Activated CD8-positive, alpha-beta memory T cell treated with anti-CD3 and anti-CD28 coated beads for 4 hours (primary cell): ENCODE data around the gene SLC12A8.

Experiments
- DNase-seq, 2 donors: peaks; one replicate each; pipeline ENCODE4 v3.0.0-alpha.2; 2020; ENCODE audit warnings: low read depth in 2 of 2

SLC12A8 gene, protein sequence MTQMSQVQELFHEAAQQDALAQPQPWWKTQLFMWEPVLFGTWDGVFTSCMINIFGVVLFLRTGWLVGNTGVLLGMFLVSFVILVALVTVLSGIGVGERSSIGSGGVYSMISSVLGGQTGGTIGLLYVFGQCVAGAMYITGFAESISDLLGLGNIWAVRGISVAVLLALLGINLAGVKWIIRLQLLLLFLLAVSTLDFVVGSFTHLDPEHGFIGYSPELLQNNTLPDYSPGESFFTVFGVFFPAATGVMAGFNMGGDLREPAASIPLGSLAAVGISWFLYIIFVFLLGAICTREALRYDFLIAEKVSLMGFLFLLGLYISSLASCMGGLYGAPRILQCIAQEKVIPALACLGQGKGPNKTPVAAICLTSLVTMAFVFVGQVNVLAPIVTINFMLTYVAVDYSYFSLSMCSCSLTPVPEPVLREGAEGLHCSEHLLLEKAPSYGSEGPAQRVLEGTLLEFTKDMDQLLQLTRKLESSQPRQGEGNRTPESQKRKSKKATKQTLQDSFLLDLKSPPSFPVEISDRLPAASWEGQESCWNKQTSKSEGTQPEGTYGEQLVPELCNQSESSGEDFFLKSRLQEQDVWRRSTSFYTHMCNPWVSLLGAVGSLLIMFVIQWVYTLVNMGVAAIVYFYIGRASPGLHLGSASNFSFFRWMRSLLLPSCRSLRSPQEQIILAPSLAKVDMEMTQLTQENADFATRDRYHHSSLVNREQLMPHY

GRCh38 chr3:125212509-125213363 is at the start of gene SLC12A8:
TSS of gene SLC12A8 (minus strand) at chr3:125212748. CDS start at chr3:125211349, 1,399 bp downstream.
- no peak for DNase-seq

DNA sequence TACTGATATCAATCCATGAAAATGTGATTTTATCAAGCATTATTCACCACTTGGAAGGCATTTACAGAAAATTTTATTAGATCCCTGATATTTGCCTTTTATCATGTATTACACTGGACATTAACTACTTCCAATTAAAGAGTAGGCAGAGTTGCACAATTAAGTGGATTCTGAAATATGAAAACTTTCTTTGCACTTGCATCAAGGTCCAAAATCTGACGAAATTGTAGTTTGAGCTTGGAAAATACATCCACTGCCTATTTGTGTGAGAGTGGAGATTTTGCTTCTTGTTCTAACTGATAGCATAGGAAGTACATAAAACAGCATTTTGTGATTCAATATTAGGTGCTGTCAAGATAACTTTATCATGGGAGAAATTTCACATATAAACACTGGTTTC is 49.6 kb upstream of the SLC12A8 start:
- no peak for DNase-seq

DNA sequence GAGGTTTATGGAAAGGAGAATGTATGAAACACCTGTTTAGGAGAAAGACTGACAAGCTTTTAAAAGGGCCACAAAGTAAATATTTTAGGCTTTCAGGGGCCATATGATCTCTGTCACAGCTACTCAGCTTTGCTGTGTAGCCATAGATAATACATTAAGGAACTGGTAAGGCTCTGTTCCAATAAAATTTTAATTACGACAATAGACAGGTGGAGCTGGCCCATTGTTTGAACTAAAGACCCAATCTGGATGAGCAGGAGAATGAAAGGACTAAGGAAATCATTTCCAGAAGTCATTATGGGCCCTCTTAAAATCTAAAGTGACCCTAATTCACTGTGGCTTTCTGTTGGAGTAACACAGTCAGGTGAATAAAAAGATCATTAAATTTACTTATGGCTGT is 48.5 kb upstream of the SLC12A8 start:
- DNase-seq: no peak

- DNase-seq: no peak
Measured at GRCh38 chr3:125260158-125260557, 47.6 kb upstream of the SLC12A8 start.

- DNase-seq: no peak
Measured at GRCh38 chr3:125257536-125257935, 45.0 kb upstream of the SLC12A8 start.

- no peak for DNase-seq
Measured at GRCh38 chr3:125256675-125257074, 44.1 kb upstream of the SLC12A8 start.

DNA sequence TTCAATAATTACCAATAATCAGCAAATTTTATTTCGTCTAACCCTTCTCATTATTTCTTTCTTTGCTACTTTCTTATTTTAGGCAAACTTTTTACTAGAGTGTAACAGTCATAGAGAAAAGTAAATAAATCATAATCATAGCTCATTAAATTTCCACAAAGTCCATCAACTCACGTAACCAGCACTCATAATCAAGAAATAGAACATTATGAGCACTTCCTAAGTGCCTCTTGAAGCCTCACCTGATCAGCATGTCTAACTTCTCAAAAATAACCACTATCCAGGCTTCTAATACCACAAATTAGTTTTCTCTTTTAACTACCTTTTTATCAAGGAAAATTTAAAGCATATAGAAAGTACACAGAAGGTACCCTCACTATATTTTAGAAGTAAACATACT is 38.4 kb upstream of the SLC12A8 start:
- no peak for DNase-seq

GRCh38 chr3:125246237-125246636 is 33.7 kb upstream of the SLC12A8 start:
- DNase-seq: no peak

GRCh38 chr3:125245521-125245920 is 33.0 kb upstream of the SLC12A8 start:
- no peak for DNase-seq

DNA sequence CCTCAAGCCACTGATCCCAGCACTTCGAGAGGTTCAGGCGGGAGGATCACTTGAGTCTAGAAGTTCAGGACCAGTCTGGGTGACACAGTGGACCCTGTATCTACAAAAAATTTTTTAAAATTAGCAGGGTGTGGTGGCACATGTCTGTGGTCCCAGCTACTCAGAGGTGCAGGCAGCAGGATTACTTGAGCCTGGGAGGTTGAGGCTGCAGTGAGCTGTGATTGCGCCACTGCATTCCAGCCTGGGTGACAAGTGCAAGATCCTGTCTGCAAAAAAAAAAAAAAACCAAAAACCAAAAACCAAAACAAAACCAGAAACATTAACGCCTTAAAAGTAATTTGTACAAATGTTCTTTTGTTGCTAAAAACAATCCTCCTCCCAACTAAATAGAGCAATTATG is 27.9 kb upstream of the SLC12A8 start:
- no peak for DNase-seq

GRCh38 chr3:125239266-125239665 is 26.7 kb upstream of the SLC12A8 start:
- no peak for DNase-seq

- no peak for DNase-seq
Measured at GRCh38 chr3:125238759-125239158, 26.2 kb upstream of the SLC12A8 start.

DNA sequence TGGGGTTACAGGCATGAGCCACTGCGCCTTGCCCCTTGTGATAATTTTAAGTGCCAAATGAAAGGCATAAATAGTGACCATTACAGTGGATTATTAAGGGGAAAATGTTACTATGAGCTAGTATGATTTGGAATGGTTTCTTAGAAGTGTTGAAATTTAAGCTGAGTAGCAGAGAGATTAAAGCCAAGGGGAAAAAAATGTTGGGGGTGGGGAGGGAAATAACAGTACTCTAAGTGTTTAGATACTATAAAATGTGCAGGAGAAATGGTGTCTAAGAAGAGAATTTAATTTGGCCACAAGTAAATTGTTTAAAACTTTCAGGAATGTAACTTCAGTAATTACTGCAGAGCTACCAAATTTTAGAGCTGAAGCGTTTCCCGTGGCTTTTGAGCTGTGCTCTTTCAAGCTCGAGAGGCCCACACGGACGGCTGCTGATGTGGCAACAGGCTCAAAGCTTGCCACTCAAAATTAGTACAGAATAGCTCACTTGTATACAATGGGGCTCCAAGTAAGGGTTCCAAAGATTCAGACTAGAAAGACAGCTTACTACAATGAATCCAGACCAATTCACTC is 23.9 kb upstream of the SLC12A8 start:
- DNase-seq: no peak

GRCh38 chr3:125234831-125235230 is 22.3 kb upstream of the SLC12A8 start:
- DNase-seq: no peak

GRCh38 chr3:125232401-125232800 is 19.9 kb upstream of the SLC12A8 start:
- DNase-seq: no peak

- DNase-seq: no peak
Measured at GRCh38 chr3:125231895-125232294, 19.3 kb upstream of the SLC12A8 start.

GRCh38 chr3:125229707-125230106 is 17.2 kb upstream of the SLC12A8 start:
- DNase-seq: no peak

GRCh38 chr3:125229168-125229567 is 16.6 kb upstream of the SLC12A8 start:
- DNase-seq: no peak

GRCh38 chr3:125221831-125222230 is 9.3 kb upstream of the SLC12A8 start:
- DNase-seq: no peak

DNA sequence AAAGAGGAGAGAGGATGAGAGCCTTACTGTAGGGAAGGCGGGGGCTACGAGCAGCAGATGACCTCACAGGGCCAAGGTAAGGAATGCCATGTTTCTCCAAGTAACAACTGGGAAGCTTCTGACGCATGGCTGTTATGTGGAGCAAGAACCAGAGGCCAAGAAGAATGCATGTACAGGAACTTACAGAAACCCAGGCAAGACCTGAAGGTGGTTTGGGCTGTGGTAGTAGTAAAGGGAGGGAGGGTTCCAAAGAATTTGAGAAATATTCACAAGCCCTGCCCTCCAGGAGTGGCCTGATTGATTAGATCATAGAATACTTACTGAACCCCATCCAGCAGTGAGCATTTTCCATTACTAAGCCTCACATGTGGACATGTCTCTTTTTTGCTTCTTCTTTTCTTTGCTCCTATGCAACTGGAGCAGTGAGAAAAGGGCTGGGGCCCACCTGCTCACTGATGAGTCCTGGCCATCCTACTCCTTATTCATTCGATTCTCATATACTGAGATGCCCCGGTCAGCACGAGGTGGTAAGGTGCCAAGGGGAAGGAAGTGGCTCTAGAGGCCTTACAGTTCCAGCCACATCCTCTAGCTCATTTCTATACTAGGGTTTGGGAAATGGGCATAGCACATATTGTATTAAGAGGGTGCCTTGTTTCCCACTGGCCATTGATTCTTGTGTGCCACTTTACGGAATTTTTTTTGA is 8.3 kb upstream of the SLC12A8 start:
- DNase-seq: no peak

DNA sequence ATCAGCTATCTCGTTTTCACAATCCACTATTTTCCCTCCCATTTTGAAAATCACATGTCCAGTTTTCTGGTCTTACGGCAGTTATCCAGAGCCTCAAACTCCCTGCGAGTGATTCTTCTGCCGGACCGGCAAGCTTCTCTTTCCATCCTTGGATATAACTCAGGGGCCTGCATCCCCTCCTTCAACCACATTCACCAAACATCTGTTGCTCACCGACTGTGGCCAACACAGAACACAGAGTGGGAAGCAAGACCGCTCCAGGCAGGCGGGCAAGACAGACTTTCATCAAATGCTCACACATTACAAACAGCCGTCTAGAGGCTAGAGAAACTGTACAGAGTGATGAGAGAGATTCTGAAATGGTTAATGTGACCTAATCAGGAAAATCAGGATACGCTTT is 7.6 kb upstream of the SLC12A8 start:
- DNase-seq: no peak
